Neural progenitor cell (in vitro differentiated cells): ENCODE data around the gene S100A16.

ENCODE experiments used
- CTCF ChIP-seq: fragments of 200-600 bp; sonication (generic); IDR thresholded peaks from 2 replicates; pipeline ENCODE4 v1.5.1; 2017; ENCODE audit warnings: antibody characterized with exemption, mild to moderate bottlenecking
- EZH2 ChIP-seq: fragments of 200-600 bp; sonication (generic); IDR thresholded peaks from 2 replicates; pipeline ENCODE4 v1.6.1; 2017; ENCODE audit warnings: antibody characterized with exemption, mild to moderate bottlenecking, moderate library complexity
- EZH2phosphoT487 ChIP-seq: fragments of 200-600 bp; sonication (generic); IDR thresholded peaks from 2 replicates; pipeline ENCODE4 v1.6.1; 2017; ENCODE audit warnings: antibody characterized with exemption

- no peak for TF ChIP-seq EZH2phosphoT487
- TF ChIP-seq CTCF: no peak
- TF ChIP-seq EZH2: no peak
Measured at GRCh38 chr1:153577138-153577537, 35.8 kb downstream of the S100A16 start.
